ENCODE data around the gene HORMAD1. TPM values are rescaled to one million over a fixed set of nuclear protein-coding genes. Genes with fewer than 3 reads are reported as not detected.

The HORMAD1 gene
- total and polyA plus RNA-seq, 4 donors, result 0.06 to 0.92 (median 0.35) TPM

DNA sequence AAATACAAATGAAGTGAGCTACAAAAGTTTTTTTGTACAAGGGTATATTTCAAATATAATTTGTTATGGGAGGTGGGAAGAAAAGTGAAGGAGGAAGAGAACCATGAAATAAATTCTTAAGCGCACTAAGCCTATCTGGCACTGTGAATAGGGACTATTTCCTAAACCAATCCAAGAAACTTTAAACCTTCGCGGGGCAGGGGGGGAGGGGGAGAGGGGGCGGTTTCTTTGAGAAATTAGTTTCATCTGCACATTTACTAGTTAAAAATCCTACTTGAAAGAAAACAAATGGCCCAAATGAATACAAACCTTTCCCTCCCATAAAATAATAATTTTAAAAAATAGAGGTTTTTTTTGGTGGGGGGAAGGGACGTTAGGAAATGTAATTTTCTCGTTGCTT lies 24.1 kb downstream of the HORMAD1 start:
- TF ChIP-seq YY1 (IDR thresholded peaks at IDR 0.05) (no peak), RXRA (IDR thresholded peaks at IDR 0.05) (no peak)
- Histone ChIP-seq H3K9ac (ENCODE audit: low read depth in 1 of 2, low read length in 2 of 2) (peak overlapping the region in 1 of 2 donors; percentile 28), H3K4me3 (ENCODE audit: low read depth in 1 of 3, low read length in 3 of 3) (peak overlapping the region; percentile 76 to 99 (median 95)), H3K4me1 (ENCODE audit: control insufficient read depth in 4 of 4, insufficient read depth in 4 of 4, low read length in 3 of 4) (peaks cover 3 to 10% (median 6%) of the 10 kb centered on the region in 4 donors), H3K27me3 (ENCODE audit: control insufficient read depth in 4 of 4, insufficient read depth in 4 of 4, low read length in 3 of 4) (no peaks in the 10 kb centered on the region), H3K27ac (ENCODE audit: low read depth in 1 of 2, low read length in 2 of 2) (peak overlapping the region; percentile 29 to 51), H3K36me3 (ENCODE audit: control insufficient read depth in 4 of 4, insufficient read depth in 3 of 4, low read depth in 1 of 4, low read length in 3 of 4) (peaks cover 4 to 21% (median 7%) of the 10 kb centered on the region in 4 donors), H3K9me3 (ENCODE audit: control insufficient read depth in 4 of 4, low read length in 3 of 4) (no peaks in the 10 kb centered on the region)
- DNase-seq (ENCODE audit: low spot score), result no peak
- 3% methylated on average over 6 of the region's 6 CpGs for WGBS

DNA sequence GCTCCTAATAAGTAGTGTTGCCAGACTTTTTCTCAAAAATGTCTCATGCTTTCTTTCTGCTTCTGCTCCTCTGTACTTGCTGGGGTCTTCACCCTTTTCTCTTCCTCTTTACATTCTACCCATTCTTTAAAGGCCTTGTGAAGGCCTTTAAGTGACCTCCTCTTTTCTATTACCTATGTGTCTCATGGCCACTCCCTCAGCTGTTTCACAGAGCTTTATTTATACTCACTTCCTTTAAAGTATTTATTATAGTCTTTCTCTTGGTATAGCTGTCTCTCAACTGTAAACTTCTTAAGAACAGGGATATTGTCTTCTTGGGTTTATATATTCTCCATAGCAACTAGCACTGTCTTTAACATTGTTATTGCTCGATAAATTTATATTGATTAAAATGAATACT lies 24.5 kb downstream of the HORMAD1 start:
- peaks cover 3 to 10% (median 6%) of the 10 kb centered on the region in 4 donors for H3K4me1 ChIP-seq (ENCODE audit: control insufficient read depth in 4 of 4, insufficient read depth in 4 of 4, low read length in 3 of 4)
- no peak for TF ChIP-seq GABPA (IDR thresholded peaks at IDR 0.05 in 1 of 2, conservative IDR thresholded peaks at IDR 0.05 in 1 of 2)
- no peak for TF ChIP-seq RXRA (IDR thresholded peaks at IDR 0.05)
- no peak for TF ChIP-seq HNF4A (conservative IDR thresholded peaks at IDR 0.05)
- TF ChIP-seq, protein P1, sequence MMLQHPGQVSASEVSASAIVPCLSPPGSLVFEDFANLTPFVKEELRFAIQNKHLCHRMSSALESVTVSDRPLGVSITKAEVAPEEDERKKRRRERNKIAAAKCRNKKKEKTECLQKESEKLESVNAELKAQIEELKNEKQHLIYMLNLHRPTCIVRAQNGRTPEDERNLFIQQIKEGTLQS (IDR thresholded peaks at IDR 0.05), result no peak
- H3K9ac ChIP-seq (ENCODE audit: low read depth in 1 of 2, low read length in 2 of 2), result peak overlapping the region in 1 of 2 donors; percentile 49
- 6% methylated on average over 1 of the region's 1 CpG for WGBS
- DNase-seq (ENCODE audit: low spot score), result no peak
- no peaks in the 10 kb centered on the region for H3K9me3 ChIP-seq (ENCODE audit: control insufficient read depth in 4 of 4, low read length in 3 of 4)
- H3K4me3 ChIP-seq (ENCODE audit: low read depth in 1 of 3, low read length in 3 of 3), result peak overlapping the region; percentile 32 to 95 (median 76)
- no peaks in the 10 kb centered on the region for H3K27me3 ChIP-seq (ENCODE audit: control insufficient read depth in 4 of 4, insufficient read depth in 4 of 4, low read length in 3 of 4)
- peak overlapping the region in 1 of 2 donors; percentile 3 for H3K27ac ChIP-seq (ENCODE audit: low read depth in 1 of 2, low read length in 2 of 2)
- H3K36me3 ChIP-seq (ENCODE audit: control insufficient read depth in 4 of 4, insufficient read depth in 3 of 4, low read depth in 1 of 4, low read length in 3 of 4), result peaks cover 4 to 24% (median 7%) of the 10 kb centered on the region in 4 donors

DNA sequence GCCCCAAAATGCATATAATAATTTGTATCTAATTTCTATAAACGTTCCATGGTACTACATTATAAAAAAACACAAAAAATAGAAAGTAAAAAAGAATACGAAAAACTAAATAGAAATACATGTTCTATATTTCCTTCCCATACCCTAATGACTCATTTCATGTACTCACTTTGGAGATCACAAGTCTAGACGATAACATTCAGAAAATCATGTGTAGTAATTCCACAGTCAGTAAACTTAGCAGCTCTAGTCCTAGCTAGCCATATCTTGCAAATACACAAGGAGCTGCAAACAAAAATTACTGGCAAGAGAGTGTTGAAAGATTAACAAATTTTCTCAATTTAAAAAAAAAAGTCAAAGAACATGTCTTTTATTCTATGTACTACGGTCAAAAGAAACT lies 25.1 kb downstream of the HORMAD1 start:
- H3K27ac ChIP-seq (ENCODE audit: low read depth in 1 of 2, low read length in 2 of 2), result no peak overlapping the region
- no peaks in the 10 kb centered on the region for H3K9me3 ChIP-seq (ENCODE audit: control insufficient read depth in 4 of 4, low read length in 3 of 4)
- TF ChIP-seq, protein P2, sequence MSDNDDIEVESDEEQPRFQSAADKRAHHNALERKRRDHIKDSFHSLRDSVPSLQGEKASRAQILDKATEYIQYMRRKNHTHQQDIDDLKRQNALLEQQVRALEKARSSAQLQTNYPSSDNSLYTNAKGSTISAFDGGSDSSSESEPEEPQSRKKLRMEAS (IDR thresholded peaks at IDR 0.05), result no peak
- TF ChIP-seq EGR1 (IDR thresholded peaks at IDR 0.05; ENCODE audit: low read depth in 2 of 2) (no peak), YY1 (IDR thresholded peaks at IDR 0.05) (no peak), HNF4A (conservative IDR thresholded peaks at IDR 0.05) (no peak), FOXA1 (IDR thresholded peaks at IDR 0.05) (no peak), RAD21 (IDR thresholded peaks at IDR 0.05) (no peak)
- TF ChIP-seq, protein P3, sequence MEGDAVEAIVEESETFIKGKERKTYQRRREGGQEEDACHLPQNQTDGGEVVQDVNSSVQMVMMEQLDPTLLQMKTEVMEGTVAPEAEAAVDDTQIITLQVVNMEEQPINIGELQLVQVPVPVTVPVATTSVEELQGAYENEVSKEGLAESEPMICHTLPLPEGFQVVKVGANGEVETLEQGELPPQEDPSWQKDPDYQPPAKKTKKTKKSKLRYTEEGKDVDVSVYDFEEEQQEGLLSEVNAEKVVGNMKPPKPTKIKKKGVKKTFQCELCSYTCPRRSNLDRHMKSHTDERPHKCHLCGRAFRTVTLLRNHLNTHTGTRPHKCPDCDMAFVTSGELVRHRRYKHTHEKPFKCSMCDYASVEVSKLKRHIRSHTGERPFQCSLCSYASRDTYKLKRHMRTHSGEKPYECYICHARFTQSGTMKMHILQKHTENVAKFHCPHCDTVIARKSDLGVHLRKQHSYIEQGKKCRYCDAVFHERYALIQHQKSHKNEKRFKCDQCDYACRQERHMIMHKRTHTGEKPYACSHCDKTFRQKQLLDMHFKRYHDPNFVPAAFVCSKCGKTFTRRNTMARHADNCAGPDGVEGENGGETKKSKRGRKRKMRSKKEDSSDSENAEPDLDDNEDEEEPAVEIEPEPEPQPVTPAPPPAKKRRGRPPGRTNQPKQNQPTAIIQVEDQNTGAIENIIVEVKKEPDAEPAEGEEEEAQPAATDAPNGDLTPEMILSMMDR (IDR thresholded peaks at IDR 0.05; ENCODE audit: low read depth, low read length, missing input control), result no peak
- TF ChIP-seq, protein P1 (IDR thresholded peaks at IDR 0.05), result no peak
- TF ChIP-seq, protein P4, sequence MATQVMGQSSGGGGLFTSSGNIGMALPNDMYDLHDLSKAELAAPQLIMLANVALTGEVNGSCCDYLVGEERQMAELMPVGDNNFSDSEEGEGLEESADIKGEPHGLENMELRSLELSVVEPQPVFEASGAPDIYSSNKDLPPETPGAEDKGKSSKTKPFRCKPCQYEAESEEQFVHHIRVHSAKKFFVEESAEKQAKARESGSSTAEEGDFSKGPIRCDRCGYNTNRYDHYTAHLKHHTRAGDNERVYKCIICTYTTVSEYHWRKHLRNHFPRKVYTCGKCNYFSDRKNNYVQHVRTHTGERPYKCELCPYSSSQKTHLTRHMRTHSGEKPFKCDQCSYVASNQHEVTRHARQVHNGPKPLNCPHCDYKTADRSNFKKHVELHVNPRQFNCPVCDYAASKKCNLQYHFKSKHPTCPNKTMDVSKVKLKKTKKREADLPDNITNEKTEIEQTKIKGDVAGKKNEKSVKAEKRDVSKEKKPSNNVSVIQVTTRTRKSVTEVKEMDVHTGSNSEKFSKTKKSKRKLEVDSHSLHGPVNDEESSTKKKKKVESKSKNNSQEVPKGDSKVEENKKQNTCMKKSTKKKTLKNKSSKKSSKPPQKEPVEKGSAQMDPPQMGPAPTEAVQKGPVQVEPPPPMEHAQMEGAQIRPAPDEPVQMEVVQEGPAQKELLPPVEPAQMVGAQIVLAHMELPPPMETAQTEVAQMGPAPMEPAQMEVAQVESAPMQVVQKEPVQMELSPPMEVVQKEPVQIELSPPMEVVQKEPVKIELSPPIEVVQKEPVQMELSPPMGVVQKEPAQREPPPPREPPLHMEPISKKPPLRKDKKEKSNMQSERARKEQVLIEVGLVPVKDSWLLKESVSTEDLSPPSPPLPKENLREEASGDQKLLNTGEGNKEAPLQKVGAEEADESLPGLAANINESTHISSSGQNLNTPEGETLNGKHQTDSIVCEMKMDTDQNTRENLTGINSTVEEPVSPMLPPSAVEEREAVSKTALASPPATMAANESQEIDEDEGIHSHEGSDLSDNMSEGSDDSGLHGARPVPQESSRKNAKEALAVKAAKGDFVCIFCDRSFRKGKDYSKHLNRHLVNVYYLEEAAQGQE (IDR thresholded peaks at IDR 0.05), result no peak
- WGBS, result 82% methylated on average over 4 of the region's 4 CpGs
- H3K36me3 ChIP-seq (ENCODE audit: control insufficient read depth in 4 of 4, insufficient read depth in 3 of 4, low read depth in 1 of 4, low read length in 3 of 4), result peaks cover 7 to 24% (median 7%) of the 10 kb centered on the region in 4 donors
- H3K27me3 ChIP-seq (ENCODE audit: control insufficient read depth in 4 of 4, insufficient read depth in 4 of 4, low read length in 3 of 4), result no peaks in the 10 kb centered on the region
- H3K4me3 ChIP-seq (ENCODE audit: low read depth in 1 of 3, low read length in 3 of 3), result no peak overlapping the region
- DNase-seq (ENCODE audit: low spot score), result no peak
- peaks cover 3 to 10% (median 6%) of the 10 kb centered on the region in 4 donors for H3K4me1 ChIP-seq (ENCODE audit: control insufficient read depth in 4 of 4, insufficient read depth in 4 of 4, low read length in 3 of 4)
- H3K9ac ChIP-seq (ENCODE audit: low read depth in 1 of 2, low read length in 2 of 2), result no peak overlapping the region

All from liver (tissue), 9 donors.